ENCODE results near the gene LILRB4. TPM values are rescaled to one million over a fixed set of nuclear protein-coding genes. Genes with fewer than 3 reads are reported as not detected.
"Not testable (repeated sequence)": the region's sequence is repeated elsewhere in the genome, so short reads cannot be mapped to it uniquely, and the experiment has no call there.

LILRB4 gene
- total RNA-seq, 1 experiment from 2014 or later, result not detected

GRCh38 chr19:54630782-54631181, 32.0 kb upstream of the LILRB4 start:
- H3K9me3 Mint-ChIP-seq (ENCODE audit: low read depth, unreplicated experiment), result no peaks in the 10 kb centered on the region
- H3K27me3 Mint-ChIP-seq (ENCODE audit: unreplicated experiment), result peaks cover 77% of the 10 kb centered on the region
- H3K4me1 Mint-ChIP-seq (ENCODE audit: low read depth, unreplicated experiment), result peaks cover 7% of the 10 kb centered on the region
- H3K36me3 Mint-ChIP-seq (ENCODE audit: insufficient read depth, unreplicated experiment), result no peaks in the 10 kb centered on the region
- no peak overlapping the region for H3K27ac Mint-ChIP-seq (ENCODE audit: unreplicated experiment)
- CTCF ChIA-PET, result no interaction called here
- intact Hi-C loops (cut with micrococcal nuclease; ENCODE audit: unreplicated experiment), result no loop called here
- BruUV-seq (replicated peaks), result no TSS peak
- DNase-seq, result no peak
- TF ChIP-seq CTCF (IDR thresholded peaks at IDR 0.05; ENCODE audit: unreplicated experiment), result no peak
- H3K4me3 Mint-ChIP-seq (ENCODE audit: low read depth, unreplicated experiment), result no peak overlapping the region

- CTCF ChIA-PET; DNase-seq; H3K9me3 Mint-ChIP-seq (ENCODE audit: low read depth, unreplicated experiment); BruUV-seq (replicated peaks); H3K36me3 Mint-ChIP-seq (ENCODE audit: insufficient read depth, unreplicated experiment); H3K4me3 Mint-ChIP-seq (ENCODE audit: low read depth, unreplicated experiment); intact Hi-C loops (cut with micrococcal nuclease; ENCODE audit: unreplicated experiment); H3K4me1 Mint-ChIP-seq (ENCODE audit: low read depth, unreplicated experiment); H3K27ac Mint-ChIP-seq (ENCODE audit: unreplicated experiment): not testable (repeated sequence)
- H3K27me3 Mint-ChIP-seq (ENCODE audit: unreplicated experiment), result peaks cover 78% of the 10 kb centered on the region
Measured at GRCh38 chr19:54631489-54632337, 31.1 kb upstream of the LILRB4 start.

- CTCF ChIA-PET, result interaction anchor here (1.0 kb wide), 1 partner anchor 151 kb away, joined by 3 read pairs; no protein-coding TSS in a partner anchor
- DNase-seq; BruUV-seq (replicated peaks); H3K36me3 Mint-ChIP-seq (ENCODE audit: insufficient read depth, unreplicated experiment); H3K4me1 Mint-ChIP-seq (ENCODE audit: low read depth, unreplicated experiment); H3K27ac Mint-ChIP-seq (ENCODE audit: unreplicated experiment); H3K4me3 Mint-ChIP-seq (ENCODE audit: low read depth, unreplicated experiment); H3K9me3 Mint-ChIP-seq (ENCODE audit: low read depth, unreplicated experiment); intact Hi-C loops (cut with micrococcal nuclease; ENCODE audit: unreplicated experiment): not testable (repeated sequence)
- peaks cover 78% of the 10 kb centered on the region for H3K27me3 Mint-ChIP-seq (ENCODE audit: unreplicated experiment)
Measured at GRCh38 chr19:54632517-54632916, 30.3 kb upstream of the LILRB4 start.

GRCh38 chr19:54633401-54633800, 29.4 kb upstream of the LILRB4 start:
- CTCF ChIA-PET, result interaction anchor here (0.6 to 1.1 kb wide), 3 partner anchors 14 to 152 kb away, joined by 3 read pairs; no protein-coding TSS in a partner anchor
- Mint-ChIP-seq H3K27ac (ENCODE audit: unreplicated experiment) (no peak overlapping the region), H3K4me1 (ENCODE audit: low read depth, unreplicated experiment) (no peaks in the 10 kb centered on the region), H3K27me3 (ENCODE audit: unreplicated experiment) (peaks cover 81% of the 10 kb centered on the region), H3K4me3 (ENCODE audit: low read depth, unreplicated experiment) (no peak overlapping the region), H3K9me3 (ENCODE audit: low read depth, unreplicated experiment) (no peaks in the 10 kb centered on the region), H3K36me3 (ENCODE audit: insufficient read depth, unreplicated experiment) (no peaks in the 10 kb centered on the region)
- TF ChIP-seq CTCF (IDR thresholded peaks at IDR 0.05; ENCODE audit: unreplicated experiment), result no peak
- intact Hi-C loops (cut with micrococcal nuclease; ENCODE audit: unreplicated experiment), result no loop called here
- BruUV-seq (replicated peaks), result no TSS peak
- no peak for DNase-seq

GRCh38 chr19:54636081-54636480, 26.7 kb upstream of the LILRB4 start:
- H3K27me3 Mint-ChIP-seq (ENCODE audit: unreplicated experiment), result peaks cover 81% of the 10 kb centered on the region
- H3K4me3 Mint-ChIP-seq (ENCODE audit: low read depth, unreplicated experiment); BruUV-seq (replicated peaks); intact Hi-C loops (cut with micrococcal nuclease; ENCODE audit: unreplicated experiment); DNase-seq; H3K9me3 Mint-ChIP-seq (ENCODE audit: low read depth, unreplicated experiment); H3K36me3 Mint-ChIP-seq (ENCODE audit: insufficient read depth, unreplicated experiment); CTCF ChIA-PET; H3K4me1 Mint-ChIP-seq (ENCODE audit: low read depth, unreplicated experiment); H3K27ac Mint-ChIP-seq (ENCODE audit: unreplicated experiment): not testable (repeated sequence)

GRCh38 chr19:54638683-54639082, 24.1 kb upstream of the LILRB4 start:
- no peak for TF ChIP-seq CTCF (IDR thresholded peaks at IDR 0.05; ENCODE audit: unreplicated experiment)
- Mint-ChIP-seq H3K36me3 (ENCODE audit: insufficient read depth, unreplicated experiment) (no peaks in the 10 kb centered on the region), H3K27ac (ENCODE audit: unreplicated experiment) (no peak overlapping the region), H3K4me1 (ENCODE audit: low read depth, unreplicated experiment) (no peaks in the 10 kb centered on the region), H3K4me3 (ENCODE audit: low read depth, unreplicated experiment) (no peak overlapping the region), H3K27me3 (ENCODE audit: unreplicated experiment) (peaks cover 77% of the 10 kb centered on the region), H3K9me3 (ENCODE audit: low read depth, unreplicated experiment) (no peaks in the 10 kb centered on the region)
- no TSS peak for BruUV-seq (replicated peaks)
- intact Hi-C loops (cut with micrococcal nuclease; ENCODE audit: unreplicated experiment), result no loop called here
- DNase-seq, result no peak
- CTCF ChIA-PET, result no interaction called here

GRCh38 chr19:54642953-54643352, 19.8 kb upstream of the LILRB4 start:
- BruUV-seq (replicated peaks); intact Hi-C loops (cut with micrococcal nuclease; ENCODE audit: unreplicated experiment); H3K4me1 Mint-ChIP-seq (ENCODE audit: low read depth, unreplicated experiment); CTCF ChIA-PET; DNase-seq; H3K4me3 Mint-ChIP-seq (ENCODE audit: low read depth, unreplicated experiment); H3K9me3 Mint-ChIP-seq (ENCODE audit: low read depth, unreplicated experiment); H3K36me3 Mint-ChIP-seq (ENCODE audit: insufficient read depth, unreplicated experiment); H3K27ac Mint-ChIP-seq (ENCODE audit: unreplicated experiment): not testable (repeated sequence)
- H3K27me3 Mint-ChIP-seq (ENCODE audit: unreplicated experiment), result peaks cover 73% of the 10 kb centered on the region
